GM18868 (cell line): ENCODE data around the gene TMC4.

Experiments
- ATAC-seq: cut with Tn5 transposase; IDR thresholded peaks from one replicate; pipeline ENCODE4 v1.9.1; 2021; ENCODE audit warnings: mild to moderate bottlenecking, moderate library complexity; ENCODE audit not compliant: unreplicated experiment

TMC4 gene

DNA sequence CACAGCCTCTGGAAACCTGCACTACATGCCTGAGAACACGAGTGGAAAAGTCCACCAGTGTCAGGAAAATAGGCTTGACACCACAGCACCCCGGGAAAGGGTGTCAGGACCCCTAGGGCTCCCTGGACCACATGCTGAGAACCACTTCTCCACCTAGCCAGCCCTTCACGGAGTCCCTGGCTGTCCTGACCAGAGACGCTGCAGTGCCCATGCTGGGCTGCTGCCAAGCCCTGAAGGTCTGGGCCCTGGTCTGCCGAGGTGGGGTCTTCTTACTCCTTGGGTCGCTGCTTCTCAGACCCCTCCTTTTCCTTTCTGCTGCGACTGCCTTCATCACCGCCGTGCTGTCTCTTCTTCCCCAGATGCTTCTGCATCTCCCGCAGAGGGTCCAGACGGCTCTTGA lies 16.5 kb downstream of the TMC4 start:
- no peak for ATAC-seq

DNA sequence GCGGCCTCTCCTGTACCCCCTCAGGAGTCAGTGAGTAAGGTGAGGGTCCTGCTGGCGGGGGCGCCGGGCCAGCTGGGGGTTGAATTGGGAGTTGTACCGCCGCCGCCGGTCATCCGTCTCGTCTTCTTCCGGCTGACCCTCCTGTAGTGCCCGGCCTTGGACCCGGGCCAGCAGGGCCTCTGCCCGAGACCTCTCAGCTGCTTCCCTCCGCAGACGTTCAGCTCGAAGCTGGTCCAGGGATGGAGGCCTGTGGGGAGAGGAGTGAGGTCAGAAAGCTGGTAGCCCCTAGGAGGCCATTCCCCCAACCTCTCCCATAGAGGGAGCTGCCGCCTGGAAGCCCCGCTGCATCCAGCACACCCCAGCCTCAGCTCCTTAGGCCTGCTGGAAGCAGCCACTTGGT lies 17.3 kb downstream of the TMC4 start:
- no peak for ATAC-seq

DNA sequence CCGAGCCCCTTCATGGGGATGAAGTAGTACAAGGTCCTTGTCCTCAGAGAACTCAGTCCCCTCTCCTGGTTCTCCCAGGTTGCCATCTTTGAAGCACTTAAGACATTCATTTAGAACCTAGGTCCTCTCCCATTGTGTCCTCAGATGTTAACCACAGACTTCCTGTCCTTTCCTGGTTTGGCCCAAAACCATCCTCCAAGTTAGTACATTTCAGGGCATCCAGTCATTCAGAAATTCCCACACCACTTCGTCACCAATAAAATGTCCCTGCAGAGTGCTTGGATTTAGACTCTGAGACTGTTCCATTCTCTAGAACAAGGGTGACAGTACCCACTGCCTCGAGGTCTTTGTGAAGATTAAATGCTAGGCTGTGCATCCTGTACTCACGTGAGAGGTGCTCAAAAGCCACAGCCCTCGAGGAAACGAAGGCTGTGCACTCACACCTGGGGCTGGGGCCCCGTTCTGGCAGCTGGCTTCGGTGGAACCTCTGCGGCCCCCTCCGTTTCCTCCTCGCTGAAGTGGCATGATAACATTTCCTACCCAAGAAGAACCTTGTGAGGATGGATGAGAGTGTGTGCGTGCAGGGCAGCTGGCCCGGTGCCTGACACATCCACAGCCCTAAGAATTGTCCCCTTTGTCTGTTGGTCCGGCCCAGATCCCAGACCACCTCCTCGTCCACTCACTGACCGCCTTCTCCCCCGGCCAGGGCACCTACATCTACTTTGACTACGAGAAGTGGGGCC lies 18.2 kb downstream of the TMC4 start:
- ATAC-seq, result no peak

DNA sequence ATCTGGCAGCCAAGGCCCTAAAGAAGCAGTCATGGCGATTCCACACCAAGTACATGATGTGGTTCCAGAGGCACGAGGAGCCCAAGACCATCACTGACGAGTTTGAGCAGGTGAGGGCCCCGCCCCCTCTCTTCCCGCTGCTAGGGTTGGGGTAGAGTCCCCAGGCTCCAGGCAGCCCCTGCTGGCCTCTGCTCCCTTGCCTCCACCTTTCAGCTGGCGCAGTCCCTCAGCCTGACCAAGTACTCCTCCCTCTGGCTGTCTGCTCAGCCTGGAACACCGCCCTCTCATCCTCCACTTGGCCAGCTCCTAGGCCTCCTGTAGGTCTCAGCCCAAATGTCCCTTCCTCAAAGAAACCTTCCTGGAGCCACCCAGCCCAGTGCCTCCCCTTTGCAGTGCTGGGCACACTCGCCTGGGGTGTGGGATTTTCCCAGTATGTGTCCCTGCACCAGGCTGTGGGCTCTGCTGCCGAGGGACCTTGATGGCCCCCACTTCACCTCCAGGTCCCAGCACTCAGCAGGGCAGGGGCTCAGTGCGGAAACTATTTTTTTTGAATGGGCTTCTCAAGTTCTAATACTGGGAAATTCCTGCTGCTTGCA lies 19.1 kb downstream of the TMC4 start:
- no peak for ATAC-seq

DNA sequence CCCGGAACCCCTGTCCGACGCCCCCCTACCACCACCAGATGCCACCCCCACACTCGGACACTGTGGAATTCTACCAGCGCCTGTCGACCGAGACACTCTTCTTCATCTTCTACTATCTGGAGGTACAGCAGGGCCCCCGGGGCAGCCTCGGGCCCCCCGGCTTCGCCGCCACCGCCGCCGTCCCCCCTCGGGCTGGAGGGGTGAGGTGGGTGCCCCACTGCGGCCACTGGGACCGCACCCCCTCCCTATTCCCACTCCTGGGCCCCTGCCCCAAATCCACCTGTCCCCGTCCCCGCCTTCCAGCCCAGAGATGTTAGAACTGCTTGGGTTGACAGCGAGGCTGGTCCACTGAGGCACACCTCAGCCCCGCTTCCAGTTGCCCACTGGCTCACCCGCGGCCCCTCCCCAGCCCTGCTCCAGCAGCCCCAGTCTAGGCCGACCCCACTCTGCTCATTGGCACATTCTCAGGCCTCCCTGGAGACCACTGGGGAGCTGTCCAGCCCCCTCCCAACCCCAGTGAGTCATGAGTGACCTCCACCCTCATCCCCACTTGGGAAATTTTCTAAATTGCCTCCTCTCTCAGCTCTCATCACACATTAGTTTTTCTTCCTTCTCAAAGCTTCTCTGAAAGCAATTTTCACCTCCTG lies 20.0 kb downstream of the TMC4 start:
- no peak for ATAC-seq

DNA sequence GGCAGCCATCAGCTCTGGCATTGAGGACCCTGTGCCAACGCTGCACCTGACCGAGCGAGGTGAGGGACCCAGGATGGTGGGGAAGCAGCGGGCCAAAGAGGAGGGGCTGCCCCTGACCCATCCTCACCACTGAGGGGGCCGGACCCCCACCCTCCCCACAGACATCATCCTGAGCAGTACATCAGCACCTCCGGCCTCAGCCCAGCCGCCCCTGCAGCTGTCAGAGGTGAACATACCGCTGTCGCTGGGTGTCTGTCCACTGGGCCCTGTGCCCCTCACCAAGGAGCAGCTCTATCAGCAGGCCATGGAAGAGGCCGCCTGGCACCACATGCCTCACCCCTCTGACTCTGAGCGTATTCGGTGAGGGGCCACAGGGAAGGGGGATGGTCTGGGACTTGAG lies 20.7 kb downstream of the TMC4 start:
- no peak for ATAC-seq

DNA sequence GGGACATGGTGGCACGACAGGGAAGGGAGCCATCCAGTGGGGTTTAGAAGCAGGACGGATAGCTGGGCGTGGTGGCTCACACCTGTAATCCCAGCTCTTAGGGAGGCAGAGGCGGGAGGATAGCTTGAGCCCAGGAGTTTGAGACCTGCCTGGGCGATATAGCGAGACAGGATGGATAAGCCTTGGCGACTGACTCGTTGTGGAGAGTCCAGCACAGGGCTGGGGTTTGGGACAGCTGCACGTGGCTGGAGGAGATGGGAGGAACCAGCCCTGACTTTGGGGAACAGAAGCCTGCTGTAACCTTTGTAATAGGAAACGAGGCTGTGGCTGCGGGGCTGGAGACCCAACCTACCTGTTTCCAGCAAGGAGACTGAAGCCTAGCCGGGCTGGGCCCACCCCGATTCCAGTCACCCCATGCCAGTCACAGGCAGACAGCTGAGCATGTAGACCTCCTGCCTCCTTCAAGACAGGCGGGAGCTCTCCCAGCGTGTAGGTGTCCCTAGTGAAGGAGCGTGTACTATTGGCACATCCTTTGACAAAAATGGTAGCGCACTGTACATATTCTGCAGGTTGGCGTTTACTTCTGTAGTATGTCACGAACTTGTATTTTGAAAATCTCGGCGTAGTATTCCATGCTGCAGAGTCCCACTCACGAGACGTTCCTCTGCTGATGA lies 21.5 kb downstream of the TMC4 start:
- ATAC-seq, result no peak

DNA sequence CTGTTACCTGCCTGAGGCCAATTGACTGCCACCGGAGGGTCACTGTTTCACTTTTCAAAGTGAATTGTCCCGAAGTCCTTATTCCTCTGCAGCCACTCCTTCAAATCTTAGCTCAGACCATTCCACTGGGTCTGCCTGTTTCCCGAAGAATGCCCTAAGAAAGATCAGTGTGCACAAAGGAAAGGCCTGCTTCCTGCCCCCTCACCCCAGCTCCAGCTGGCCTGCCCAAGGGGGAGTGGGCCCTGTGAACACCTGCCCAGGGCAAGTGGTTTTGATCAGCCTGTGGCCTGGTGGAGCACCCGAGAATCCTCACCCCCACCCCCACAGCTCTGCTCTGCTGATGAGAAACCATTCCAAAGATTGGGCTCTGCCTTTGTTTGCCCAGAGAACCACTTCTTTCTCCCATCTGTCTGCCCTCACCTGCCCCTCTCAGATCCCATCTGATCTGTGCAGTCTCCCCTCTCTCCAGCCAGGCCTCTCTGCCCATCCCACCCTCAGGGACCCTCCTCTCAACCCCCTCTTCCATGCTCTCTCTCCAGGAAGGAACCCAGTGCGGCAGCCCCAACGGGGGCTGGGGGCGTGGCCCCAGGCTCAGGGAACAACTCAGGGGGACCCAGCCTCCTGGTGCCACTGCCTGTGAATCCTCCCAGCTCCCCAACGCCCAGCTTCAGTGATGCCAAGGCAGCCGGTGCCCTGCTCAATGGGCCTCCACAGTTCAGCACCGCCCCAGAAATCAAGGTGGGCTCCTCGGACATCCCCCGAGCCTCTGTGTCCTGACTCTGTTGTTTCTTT lies 23.7 kb downstream of the TMC4 start:
- ATAC-seq, result no peak

DNA sequence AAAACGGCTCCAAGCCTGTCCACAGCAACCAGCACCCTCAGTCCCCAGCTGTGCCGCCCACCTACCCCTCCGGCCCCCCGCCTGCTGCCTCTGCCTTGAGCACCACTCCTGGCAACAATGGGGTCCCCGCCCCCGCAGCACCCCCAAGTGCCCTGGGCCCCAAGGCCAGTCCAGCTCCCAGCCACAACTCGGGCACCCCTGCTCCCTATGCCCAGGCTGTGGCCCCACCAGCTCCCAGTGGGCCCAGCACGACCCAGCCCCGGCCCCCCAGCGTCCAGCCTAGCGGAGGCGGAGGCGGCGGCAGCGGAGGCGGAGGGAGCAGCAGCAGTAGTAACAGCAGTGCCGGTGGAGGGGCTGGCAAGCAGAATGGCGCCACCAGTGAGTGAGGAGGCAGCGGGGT lies 24.8 kb downstream of the TMC4 start:
- no peak for ATAC-seq

DNA sequence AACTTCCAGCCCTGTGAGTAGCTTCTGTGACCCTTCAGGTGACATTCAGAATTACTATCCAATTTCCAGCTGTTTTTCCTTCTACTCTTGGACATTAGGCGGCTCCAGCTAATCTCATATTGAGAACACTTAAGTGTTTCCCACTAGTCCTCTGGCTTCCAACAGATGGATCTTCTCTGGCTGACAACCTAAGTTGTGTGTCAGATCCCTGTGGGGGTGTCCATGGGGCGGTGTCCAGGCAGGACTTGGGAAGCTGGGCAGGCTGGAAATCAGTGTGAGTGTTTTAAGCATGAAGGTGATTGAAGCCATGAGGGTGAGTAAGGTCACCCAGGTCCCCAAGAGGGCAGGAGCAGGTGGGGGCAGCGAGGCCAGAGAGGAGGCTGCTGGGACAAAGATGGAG lies 25.3 kb downstream of the TMC4 start:
- ATAC-seq, result no peak

DNA sequence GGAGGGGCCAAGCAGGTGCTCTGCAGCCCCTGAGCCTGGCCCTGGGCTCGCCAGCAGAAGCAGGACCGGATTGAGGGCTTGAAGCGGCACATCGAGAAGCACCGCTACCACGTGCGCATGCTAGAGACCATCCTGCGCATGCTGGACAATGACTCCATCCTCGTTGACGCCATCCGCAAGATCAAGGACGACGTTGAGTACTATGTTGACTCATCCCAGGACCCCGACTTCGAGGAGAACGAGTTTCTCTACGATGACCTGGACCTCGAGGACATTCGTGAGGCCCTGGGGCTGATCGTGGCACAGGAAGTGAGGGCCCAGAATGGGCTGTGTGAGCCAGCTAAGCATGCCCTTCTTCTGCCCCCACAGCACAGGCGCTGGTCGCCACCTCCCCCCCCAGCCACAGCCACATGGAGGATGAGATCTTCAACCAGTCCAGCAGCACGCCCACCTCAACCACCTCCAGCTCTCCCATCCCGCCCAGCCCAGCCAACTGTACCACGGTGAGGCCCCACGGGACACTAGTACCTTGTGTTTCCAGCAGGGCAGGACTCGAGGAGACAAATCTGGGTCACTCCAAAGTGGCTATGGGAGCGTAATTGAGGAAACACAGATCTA lies 27.3 kb downstream of the TMC4 start:
- ATAC-seq, result no peak

DNA sequence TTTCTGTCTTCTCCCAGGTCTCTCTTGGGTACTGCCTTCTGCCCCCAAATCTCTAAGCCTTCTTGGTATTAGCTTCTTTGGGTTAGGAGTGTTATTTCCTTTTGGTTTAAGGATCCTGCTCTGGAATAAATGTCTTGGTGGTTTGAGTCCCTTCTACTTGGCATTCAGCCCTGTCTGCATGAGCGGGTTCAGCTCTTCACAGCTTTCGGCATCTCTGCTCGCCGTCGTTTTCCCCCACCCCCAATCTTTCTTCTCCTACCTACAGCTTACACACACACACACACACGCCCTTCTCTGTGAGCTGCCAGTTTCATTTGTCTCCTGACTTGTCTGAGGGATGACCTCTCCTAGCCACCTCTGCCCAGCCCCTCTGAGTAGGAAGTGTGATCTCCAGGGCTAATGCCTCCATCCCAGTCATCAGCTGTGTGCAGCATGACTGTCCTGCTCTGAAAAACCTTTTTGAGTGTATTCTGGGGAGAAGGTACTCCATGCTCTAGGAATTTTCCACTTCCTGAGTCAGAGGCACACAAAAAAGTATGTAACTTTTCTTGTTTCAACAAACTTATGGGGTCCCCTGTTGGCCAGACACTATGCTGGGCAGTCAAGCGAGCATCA lies 30.7 kb downstream of the TMC4 start:
- ATAC-seq, result no peak

DNA sequence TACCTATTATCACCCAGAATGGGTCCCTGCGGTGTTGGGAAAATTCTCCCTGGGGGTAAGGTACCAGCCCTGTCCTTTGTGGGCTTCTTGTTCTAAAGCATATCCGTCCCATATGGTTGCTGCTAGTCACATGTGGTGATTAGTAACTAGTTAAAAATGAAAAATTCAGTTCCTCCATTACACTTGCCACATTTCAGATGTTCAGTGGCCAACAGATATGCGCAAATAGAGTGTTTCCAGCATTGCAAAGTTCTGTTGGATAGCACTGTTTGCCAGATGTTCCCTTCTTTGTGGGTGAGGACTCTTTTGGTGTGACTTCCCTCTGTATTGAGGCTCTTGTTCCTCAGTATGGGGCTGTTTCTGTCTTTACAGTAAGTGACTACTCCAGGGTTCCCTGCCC lies 31.6 kb downstream of the TMC4 start:
- ATAC-seq, result no peak

DNA sequence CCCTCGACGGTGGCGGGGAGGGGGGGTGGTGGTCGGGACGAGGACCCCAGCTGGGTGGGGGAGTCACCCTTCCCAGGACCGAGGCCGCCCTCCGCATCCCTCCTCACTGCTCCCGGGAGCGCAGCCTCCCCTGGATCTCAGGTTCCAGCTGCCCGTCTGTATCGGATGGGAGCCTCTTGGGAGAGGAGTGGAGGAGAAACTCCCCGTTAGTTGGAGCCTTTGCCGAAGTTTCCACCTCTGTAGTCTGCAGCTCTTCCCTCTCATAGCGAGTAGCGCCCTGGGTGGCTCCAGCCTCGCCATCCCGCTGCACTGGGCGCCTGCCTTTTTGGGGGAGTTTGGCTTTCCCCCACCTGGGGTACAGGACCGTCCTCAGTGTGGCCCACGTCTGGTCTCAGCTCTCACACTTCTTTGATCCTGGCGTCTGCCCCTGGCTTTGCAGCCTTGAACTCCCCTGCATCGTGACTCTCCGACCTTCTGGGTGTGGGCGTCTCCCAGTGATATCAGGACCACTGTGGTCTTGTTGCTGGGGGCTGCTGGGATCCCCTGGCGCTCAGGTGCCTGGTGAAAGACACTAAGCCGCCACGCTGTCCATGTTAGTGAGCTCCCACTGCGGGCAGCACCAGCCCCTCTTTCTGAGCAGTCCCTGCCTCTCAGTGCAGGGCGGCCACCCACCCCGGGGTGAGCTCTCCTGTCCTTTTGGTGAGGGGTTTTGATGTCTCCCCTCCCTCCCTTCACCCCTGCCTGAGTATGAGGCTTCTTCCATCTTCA lies 34.3 kb downstream of the TMC4 start:
- ATAC-seq, result no peak

DNA sequence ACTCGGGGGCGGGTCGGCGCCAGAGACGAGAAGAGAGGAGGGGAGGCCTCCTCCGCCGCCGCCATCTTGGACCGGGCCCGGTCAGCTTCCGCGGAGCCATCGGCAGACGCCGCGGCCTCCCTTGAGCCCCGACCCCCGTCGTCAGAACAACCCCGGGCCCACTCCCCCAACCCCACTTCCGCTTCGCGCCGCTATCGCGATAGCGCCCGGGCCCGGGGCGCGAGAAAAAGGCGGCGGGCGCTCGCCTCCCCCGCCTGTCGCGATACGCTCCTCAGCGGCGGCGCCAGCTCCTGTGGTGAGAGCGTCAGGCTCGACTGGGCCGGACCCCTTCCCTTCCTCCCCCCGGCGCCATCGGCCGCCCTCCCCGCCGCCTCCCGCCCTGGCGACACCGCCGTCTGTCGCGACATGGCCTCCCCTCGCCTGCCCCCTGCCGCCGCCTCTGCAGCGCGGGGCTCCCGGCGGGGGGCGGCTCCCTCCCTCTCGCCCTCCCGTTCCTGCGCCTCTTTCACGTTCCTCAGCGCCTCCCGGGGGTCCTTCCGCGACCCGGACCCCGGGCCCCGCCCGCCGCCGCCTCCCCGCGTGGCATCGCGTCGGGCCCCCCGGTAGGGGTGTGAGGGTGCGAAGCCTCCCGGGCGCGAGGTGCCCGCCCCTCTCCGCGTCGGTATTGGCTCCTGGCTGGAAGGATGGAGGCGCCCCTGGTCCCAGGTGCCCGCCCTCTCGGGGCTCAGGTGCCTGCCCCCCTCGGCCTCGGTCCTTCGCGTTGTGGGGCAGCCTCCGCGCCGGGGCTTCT lies 35.1 kb downstream of the TMC4 start, which contains the start of gene CNOT3:
TSS of gene CNOT3 (plus strand) at position 64 of the 790 bp plus-strand sequence. CDS start 5,217 bp downstream, outside the sequence.
- no peak for ATAC-seq

DNA sequence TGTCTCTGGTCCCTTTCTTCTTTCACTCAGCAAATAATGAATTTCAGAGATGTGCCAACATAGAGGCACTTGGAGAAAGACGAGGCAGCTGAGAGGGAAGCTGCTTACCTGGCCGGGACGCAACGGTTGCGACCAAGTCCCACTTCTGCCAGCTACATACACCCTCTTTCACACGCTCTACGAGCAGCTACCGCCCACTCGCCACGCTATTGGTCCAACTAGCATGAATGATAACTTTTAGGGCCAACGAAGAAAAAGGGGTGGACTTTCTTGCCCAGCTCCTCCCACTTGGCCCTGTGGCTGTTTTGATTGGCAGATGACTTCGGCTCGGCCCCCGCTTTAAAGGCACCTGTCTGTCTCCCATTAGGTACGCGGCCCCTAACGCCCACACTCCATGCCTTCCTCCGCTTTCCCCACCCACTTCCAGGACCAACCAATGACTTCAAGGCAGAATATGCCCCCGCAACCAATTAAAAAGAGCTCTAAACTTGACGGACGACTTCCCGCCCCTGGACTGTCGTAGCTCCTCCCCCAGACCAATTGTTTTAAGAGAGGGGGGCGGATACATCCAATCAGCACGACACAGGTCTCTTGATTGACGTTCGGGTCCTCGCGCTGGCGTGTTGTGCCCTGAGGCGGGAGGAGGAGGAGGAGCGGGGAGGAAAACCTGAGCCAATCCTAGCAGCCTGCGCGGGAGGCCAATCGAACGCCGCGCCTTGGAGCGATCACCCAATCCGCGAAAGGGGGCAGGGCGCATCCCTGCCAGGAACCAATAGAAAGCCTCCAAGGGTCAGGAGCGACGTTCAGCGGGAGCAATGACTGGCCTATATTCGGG lies 35.9 kb downstream of the TMC4 start:
- peak; percentile 79 for ATAC-seq

DNA sequence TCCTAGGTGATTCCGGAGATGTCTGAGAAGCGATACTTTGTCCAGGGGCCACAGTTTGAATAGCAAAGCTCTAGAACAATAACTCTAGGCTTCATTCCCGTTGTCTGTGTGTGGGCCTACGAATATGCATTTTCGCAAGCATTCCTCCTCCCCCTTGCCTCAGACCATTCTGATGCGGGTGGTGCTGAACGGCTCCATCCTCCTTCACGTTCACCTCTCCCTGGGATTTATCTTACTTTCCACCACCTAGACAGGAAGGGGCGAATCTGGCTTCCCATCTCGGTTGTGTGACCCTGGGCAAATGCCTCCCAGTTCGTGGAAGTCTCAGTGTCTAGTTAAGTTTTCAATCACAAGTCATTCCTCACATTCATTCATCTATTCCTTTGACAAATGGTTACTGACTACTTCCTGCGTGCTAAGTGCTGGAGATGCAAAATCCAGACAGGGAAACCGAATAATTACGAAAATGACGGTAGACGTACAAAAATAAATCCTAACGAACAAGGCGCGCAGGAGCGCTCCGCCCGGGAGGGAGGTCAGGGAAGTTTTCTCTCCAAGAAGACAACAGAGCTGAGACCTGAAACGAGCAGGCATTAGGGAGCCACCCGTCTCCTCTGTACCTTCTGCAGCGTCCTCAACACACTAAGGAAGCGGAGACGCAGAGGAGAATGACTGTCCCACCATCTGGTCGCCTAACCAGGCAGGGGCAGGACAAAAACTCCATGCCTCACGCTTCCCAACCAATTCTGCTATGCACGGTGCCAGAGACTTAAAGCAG lies 36.7 kb downstream of the TMC4 start:
- ATAC-seq, result no peak
